ENCODE results near the gene AMIGO2. TPM values are rescaled to one million over a fixed set of nuclear protein-coding genes. Genes with fewer than 3 reads are reported as not detected.
"Not testable (repeated sequence)": the region's sequence is repeated elsewhere in the genome, so short reads cannot be mapped to it uniquely, and the experiment has no call there.

The AMIGO2 gene
- total RNA-seq, 1 donor from 2014 or later: 40.2 TPM

GRCh38 chr12:47121146-47121545 lies 41.4 kb upstream of the AMIGO2 start:
- intact Hi-C loops (cut with DNase I): no loop called here
- no peaks in the 10 kb centered on the region for H3K36me3 ChIP-seq
- TF ChIP-seq CTCF (IDR thresholded peaks at IDR 0.05): no peak

GRCh38 chr12:47120736-47121135 lies 41.0 kb upstream of the AMIGO2 start:
- ATAC-seq (no peak), DNase-seq (no peak)
- intact Hi-C loops (cut with DNase I): no loop called here
- no peaks in the 10 kb centered on the region for H3K27me3 ChIP-seq (ENCODE audit: low read depth)
- H3K4me1 ChIP-seq: no peaks in the 10 kb centered on the region
- no peak overlapping the region for H3K27ac ChIP-seq
- no peak overlapping the region for H3K4me3 ChIP-seq
- H3K9me3 ChIP-seq: no peaks in the 10 kb centered on the region
- no peak for TF ChIP-seq CTCF (IDR thresholded peaks at IDR 0.05)
- H3K36me3 ChIP-seq: no peaks in the 10 kb centered on the region

More at GRCh38 chr12:47121146-47121545, 41.4 kb upstream of the AMIGO2 start:
- no peak for ATAC-seq
- no peaks in the 10 kb centered on the region for H3K9me3 ChIP-seq
- H3K4me3 ChIP-seq: no peak overlapping the region
- no peaks in the 10 kb centered on the region for H3K27me3 ChIP-seq (ENCODE audit: low read depth)
- no peak for DNase-seq
- H3K27ac ChIP-seq: no peak overlapping the region
- H3K4me1 ChIP-seq: no peaks in the 10 kb centered on the region

GRCh38 chr12:47117305-47117704 lies 37.5 kb upstream of the AMIGO2 start:
- H3K4me3 ChIP-seq; H3K27me3 ChIP-seq (ENCODE audit: low read depth); H3K27ac ChIP-seq; ATAC-seq; DNase-seq; intact Hi-C loops (cut with DNase I); H3K9me3 ChIP-seq; H3K36me3 ChIP-seq; H3K4me1 ChIP-seq: not testable (repeated sequence)

- Histone ChIP-seq H3K27me3 (ENCODE audit: low read depth) (no peaks in the 10 kb centered on the region), H3K36me3 (no peaks in the 10 kb centered on the region), H3K27ac (no peak overlapping the region), H3K9me3 (no peaks in the 10 kb centered on the region), H3K4me3 (no peak overlapping the region), H3K4me1 (no peaks in the 10 kb centered on the region)
- no peak for DNase-seq
- intact Hi-C loops (cut with DNase I): no loop called here
- TF ChIP-seq CTCF (IDR thresholded peaks at IDR 0.05): no peak
- ATAC-seq: no peak
Observed at GRCh38 chr12:47114481-47114892, 34.7 kb upstream of the AMIGO2 start.

GRCh38 chr12:47112679-47113078 lies 32.9 kb upstream of the AMIGO2 start:
- intact Hi-C loops (cut with DNase I): no loop called here
- H3K27me3 ChIP-seq (ENCODE audit: low read depth): no peaks in the 10 kb centered on the region
- no peak overlapping the region for H3K27ac ChIP-seq
- no peaks in the 10 kb centered on the region for H3K4me1 ChIP-seq
- DNase-seq: no peak
- no peak overlapping the region for H3K4me3 ChIP-seq
- no peak for TF ChIP-seq CTCF (IDR thresholded peaks at IDR 0.05)
- no peaks in the 10 kb centered on the region for H3K36me3 ChIP-seq
- H3K9me3 ChIP-seq: no peaks in the 10 kb centered on the region
- ATAC-seq: no peak

GRCh38 chr12:47111854-47112253 lies 32.1 kb upstream of the AMIGO2 start:
- H3K36me3 ChIP-seq: no peaks in the 10 kb centered on the region
- no peaks in the 10 kb centered on the region for H3K4me1 ChIP-seq
- intact Hi-C loops (cut with DNase I): no loop called here
- H3K9me3 ChIP-seq: no peaks in the 10 kb centered on the region
- no peak overlapping the region for H3K27ac ChIP-seq
- H3K27me3 ChIP-seq (ENCODE audit: low read depth): no peaks in the 10 kb centered on the region
- H3K4me3 ChIP-seq: no peak overlapping the region
- no peak for TF ChIP-seq CTCF (IDR thresholded peaks at IDR 0.05)
- DNase-seq: no peak
- ATAC-seq: no peak
